Kidney (tissue), 14 donors: Measurements from ENCODE around the gene IDUA. TPM values are rescaled to one million over a fixed set of nuclear protein-coding genes. Genes with fewer than 3 reads are reported as not detected.

Source experiments
- DNase-seq, 5 donors: peaks; one replicate each; pipeline ENCODE4 v3.0.0-alpha.2; 2013 to 2020
- FAIRE-seq: peaks from 2 replicates; lab custom pipeline; 2012; peaks lifted over from hg19 to GRCh38; lab: Jason Lieb, UNC
- H3K27ac ChIP-seq, 2 donors: one replicate each; pipeline ENCODE4 v1.7.0; 2013; ENCODE audit warnings: low read depth in 2 of 2, low read length in 2 of 2, inconsistent platforms in 1 of 2
- H3K27me3 ChIP-seq: one replicate; pipeline ENCODE4 v1.7.1; 2013; ENCODE audit warnings: low read length, inconsistent platforms; ENCODE audit not compliant: control insufficient read depth, insufficient read depth
- H3K36me3 ChIP-seq, 3 donors: one replicate each; pipeline versions ENCODE4 v1.7.0 to v1.7.1; 2013; ENCODE audit warnings: low read length in 3 of 3, control low read depth in 1 of 3, inconsistent platforms in 1 of 3; ENCODE audit not compliant: insufficient read depth in 3 of 3, control insufficient read depth in 2 of 3
- H3K4me1 ChIP-seq, 3 donors: one replicate each; pipeline versions ENCODE4 v1.7.0 to v1.7.1; 2013; ENCODE audit warnings: low read length in 3 of 3, inconsistent platforms in 1 of 3, low read depth in 1 of 3; ENCODE audit not compliant: control insufficient read depth in 2 of 3, insufficient read depth in 2 of 3
- H3K4me3 ChIP-seq, 3 donors: one replicate each; pipeline versions ENCODE4 v1.7.0 to v1.8.1; 2013; ENCODE audit warnings: low read length in 3 of 3, control low read depth in 1 of 3, inconsistent platforms in 1 of 3
- H3K9ac ChIP-seq, 3 donors: one replicate each; pipeline versions ENCODE4 v1.7.0 to v1.7.1; 2013; ENCODE audit warnings: low read length in 3 of 3, control low read depth in 1 of 3, inconsistent platforms in 1 of 3
- H3K9me3 ChIP-seq, 3 donors: one replicate each; pipeline versions ENCODE4 v1.7.0 to v1.7.1; 2013; ENCODE audit warnings: low read length in 3 of 3, control low read depth in 1 of 3, inconsistent platforms in 1 of 3; ENCODE audit not compliant: control insufficient read depth in 2 of 3, insufficient read depth in 1 of 3
- intact Hi-C: fragments of 100-400 bp; cut with DNase I; formaldehyde crosslinking; loops from one replicate; pipeline ENCODE4 v1.11.1; 2022
- polyA plus RNA-seq: library from polyadenylated mRNA; stranded (reverse); fragments of 350-450 nt; fragmentation: Illumina TruSeq; extraction: RNeasy Lipid Tissue Mini Kit (QIAGEN cat#74804); gene quantifications from one replicate; pipeline ENCODE4 v1.2.3, GENCODE V29; 2014; ENCODE audit warnings: low read depth, low replicate concordance; ENCODE audit not compliant: insufficient read depth
- total RNA-seq: library from RNA; stranded (reverse); fragmentation: NEBNext Ultra II Directional; extraction: Animal tissue kit (Norgen Biotek cat#: 25700); gene quantifications from one replicate; pipeline ENCODE4 v1.2.1, GENCODE V29; 2021
- TF ChIP-seq, protein P1 (sequence below): IDR thresholded peaks from 3 replicates; pipeline ENCODE4 v1.5.1; 2012; ENCODE audit warnings: mild to moderate bottlenecking, moderate library complexity, borderline replicate concordance; ENCODE audit not compliant: insufficient read depth; ENCODE audit errors: extremely low read depth
- donor health status: control.
- donor health status: control.
- donor health status: control.
- donor health status: control.
- donor health status: control.
- donor health status: DM: yes; HTN: yes; CAD: no.
- donor health status: Normal renal cell carcinoma (clear cell type).

The IDUA gene
- total and polyA plus RNA-seq, 2 donors from 2014 or later, result 11.9 to 58.5 TPM

DNA sequence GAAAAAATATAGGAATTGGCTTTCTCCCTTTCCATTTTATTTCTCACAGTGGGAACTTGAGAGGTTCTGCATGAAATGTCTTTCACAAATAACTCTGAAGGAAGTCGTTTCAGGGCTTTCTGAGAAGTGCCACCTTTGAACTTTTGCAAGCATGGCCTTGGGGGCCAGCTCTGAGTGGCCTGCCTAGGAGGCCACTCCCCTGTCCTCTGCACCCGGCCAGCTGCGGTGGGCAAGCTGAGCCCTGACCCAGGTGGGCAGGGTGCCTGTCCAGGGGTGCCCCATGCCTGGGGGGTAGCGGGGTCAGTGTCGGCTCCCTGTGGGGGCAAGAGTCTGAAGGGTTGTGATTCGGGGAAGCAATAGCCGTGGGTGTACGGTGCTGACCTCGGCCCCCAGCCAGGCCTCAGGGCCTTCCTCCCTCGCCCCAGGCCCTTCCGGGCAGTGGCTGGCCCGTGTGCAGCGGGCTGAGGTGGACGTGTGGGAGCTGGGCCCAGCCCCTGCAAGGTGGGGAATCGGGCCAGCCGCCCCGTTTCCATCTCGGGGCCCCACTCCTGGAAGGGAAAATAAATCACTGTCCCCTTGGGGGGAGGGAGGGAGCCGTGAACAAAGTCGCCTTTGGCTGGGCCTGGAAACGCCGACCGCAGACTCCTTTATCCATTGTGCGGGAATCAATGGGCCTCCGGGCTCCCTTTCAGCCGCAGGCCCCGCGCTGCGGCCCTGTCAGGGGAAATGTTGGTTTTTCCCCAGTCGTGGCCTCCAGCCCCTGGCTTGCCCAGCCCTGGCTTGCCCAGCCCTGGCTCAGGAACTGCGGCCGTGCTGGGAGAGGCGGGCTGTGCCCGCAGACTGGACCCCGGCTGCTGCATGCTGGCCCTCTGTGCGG lies 27.7 kb downstream of the IDUA start:
- H3K27me3 ChIP-seq, result no peaks in the 10 kb centered on the region
- H3K9me3 ChIP-seq, result no peaks in the 10 kb centered on the region
- DNase-seq (peak in 1 of 5 donors; percentile 57), FAIRE-seq (no peak)
- no peak overlapping the region for H3K4me3 ChIP-seq
- peaks cover 0 to 5% (median 0%) of the 10 kb centered on the region in 3 donors for H3K36me3 ChIP-seq
- TF ChIP-seq, protein P1, sequence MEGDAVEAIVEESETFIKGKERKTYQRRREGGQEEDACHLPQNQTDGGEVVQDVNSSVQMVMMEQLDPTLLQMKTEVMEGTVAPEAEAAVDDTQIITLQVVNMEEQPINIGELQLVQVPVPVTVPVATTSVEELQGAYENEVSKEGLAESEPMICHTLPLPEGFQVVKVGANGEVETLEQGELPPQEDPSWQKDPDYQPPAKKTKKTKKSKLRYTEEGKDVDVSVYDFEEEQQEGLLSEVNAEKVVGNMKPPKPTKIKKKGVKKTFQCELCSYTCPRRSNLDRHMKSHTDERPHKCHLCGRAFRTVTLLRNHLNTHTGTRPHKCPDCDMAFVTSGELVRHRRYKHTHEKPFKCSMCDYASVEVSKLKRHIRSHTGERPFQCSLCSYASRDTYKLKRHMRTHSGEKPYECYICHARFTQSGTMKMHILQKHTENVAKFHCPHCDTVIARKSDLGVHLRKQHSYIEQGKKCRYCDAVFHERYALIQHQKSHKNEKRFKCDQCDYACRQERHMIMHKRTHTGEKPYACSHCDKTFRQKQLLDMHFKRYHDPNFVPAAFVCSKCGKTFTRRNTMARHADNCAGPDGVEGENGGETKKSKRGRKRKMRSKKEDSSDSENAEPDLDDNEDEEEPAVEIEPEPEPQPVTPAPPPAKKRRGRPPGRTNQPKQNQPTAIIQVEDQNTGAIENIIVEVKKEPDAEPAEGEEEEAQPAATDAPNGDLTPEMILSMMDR, result no peak
- no peak overlapping the region for H3K27ac ChIP-seq
- peaks cover 0 to 9% (median 0%) of the 10 kb centered on the region in 3 donors for H3K4me1 ChIP-seq
- H3K9ac ChIP-seq, result no peak overlapping the region
- intact Hi-C loops, result no loop called here

DNA sequence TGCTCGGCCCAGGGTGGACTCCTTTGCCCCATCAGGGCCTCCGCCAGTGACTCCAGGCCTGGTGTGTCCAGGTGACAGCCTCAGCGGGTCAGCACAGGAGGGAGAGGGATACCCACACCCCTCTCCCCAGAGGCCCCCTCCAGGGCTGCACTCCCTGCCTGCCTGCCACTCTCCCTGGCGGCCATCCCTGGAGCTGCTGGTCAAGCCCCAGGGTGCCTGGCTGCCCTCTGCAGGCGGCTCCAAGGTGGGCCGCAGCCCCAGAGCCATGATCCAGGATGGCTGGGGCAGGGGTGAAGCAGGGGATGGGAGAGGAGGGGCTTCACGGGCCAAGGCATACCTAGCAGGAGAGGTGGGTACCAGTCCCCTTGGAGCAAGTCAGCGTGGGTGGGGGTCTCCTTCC lies 28.3 kb downstream of the IDUA start:
- Histone ChIP-seq H3K4me1 (peaks cover 0 to 9% (median 0%) of the 10 kb centered on the region in 3 donors), H3K9ac (no peak overlapping the region), H3K27me3 (no peaks in the 10 kb centered on the region), H3K27ac (no peak overlapping the region), H3K4me3 (no peak overlapping the region), H3K9me3 (no peaks in the 10 kb centered on the region), H3K36me3 (peaks cover 0 to 5% (median 0%) of the 10 kb centered on the region in 3 donors)
- intact Hi-C loops, result no loop called here
- FAIRE-seq (no peak), DNase-seq (peak in 1 of 5 donors; percentile 43)
- TF ChIP-seq, protein P1, result no peak

DNA sequence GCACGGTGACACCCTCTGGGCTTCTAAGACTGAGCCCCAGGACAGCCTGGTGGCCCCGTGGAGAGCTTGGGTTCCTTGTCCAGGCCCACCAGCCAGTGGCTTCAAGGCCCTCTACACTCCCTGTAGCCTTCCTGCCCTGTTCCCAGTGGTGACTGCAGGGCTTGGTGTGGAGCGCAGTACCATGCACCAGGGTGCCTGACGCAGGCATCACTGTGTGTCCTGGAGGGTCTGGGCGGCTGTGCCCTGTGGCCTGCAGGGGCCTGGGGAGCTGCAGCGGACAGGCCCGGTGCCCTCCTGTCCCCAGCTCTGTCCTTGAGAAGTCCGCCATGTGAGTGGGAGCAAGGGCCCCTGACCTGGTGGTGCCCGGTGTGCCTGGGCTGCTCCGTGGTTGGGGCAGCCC lies 28.9 kb downstream of the IDUA start:
- Histone ChIP-seq H3K9me3 (no peaks in the 10 kb centered on the region), H3K4me1 (peaks cover 0 to 6% (median 0%) of the 10 kb centered on the region in 3 donors), H3K9ac (no peak overlapping the region), H3K36me3 (peaks cover 0 to 5% (median 0%) of the 10 kb centered on the region in 3 donors), H3K27me3 (no peaks in the 10 kb centered on the region), H3K4me3 (no peak overlapping the region), H3K27ac (no peak overlapping the region)
- TF ChIP-seq, protein P1, result no peak
- no peak for DNase-seq
- FAIRE-seq, result no peak
- intact Hi-C loops, result no loop called here
